ENCODE measurements around the gene IL17RE.
"Not testable (repeated sequence)": the region's sequence is repeated elsewhere in the genome, so short reads cannot be mapped to it uniquely, and the experiment has no call there.

The IL17RE gene

DNA sequence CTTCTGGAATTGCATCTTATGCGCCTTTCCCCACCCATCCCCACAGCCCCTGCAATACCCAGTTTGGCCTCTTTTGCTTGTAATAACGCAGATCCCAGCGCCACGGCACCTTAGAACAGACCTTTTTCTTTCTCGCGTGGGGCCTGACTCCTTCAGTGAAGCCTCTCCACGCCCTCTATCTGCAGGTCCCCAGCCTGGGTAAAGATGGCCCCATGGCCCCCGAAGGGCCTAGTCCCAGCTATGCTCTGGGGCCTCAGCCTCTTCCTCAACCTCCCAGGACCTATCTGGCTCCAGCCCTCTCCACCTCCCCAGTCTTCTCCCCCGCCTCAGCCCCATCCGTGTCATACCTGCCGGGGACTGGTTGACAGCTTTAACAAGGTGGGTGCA, 31.6 kb downstream of the IL17RE start:
- peak; percentile 48 for DNase-seq (ENCODE audit: low read depth)

- no peak for DNase-seq (ENCODE audit: low read depth)
Measured at GRCh38 chr3:9934993-9935392, 32.3 kb downstream of the IL17RE start.

GRCh38 chr3:9935966-9936510, 33.4 kb downstream of the IL17RE start:
- DNase-seq (ENCODE audit: low read depth): no peak

GRCh38 chr3:9937486-9938238, 35.0 kb downstream of the IL17RE start:
- DNase-seq (ENCODE audit: low read depth): no peak

DNA sequence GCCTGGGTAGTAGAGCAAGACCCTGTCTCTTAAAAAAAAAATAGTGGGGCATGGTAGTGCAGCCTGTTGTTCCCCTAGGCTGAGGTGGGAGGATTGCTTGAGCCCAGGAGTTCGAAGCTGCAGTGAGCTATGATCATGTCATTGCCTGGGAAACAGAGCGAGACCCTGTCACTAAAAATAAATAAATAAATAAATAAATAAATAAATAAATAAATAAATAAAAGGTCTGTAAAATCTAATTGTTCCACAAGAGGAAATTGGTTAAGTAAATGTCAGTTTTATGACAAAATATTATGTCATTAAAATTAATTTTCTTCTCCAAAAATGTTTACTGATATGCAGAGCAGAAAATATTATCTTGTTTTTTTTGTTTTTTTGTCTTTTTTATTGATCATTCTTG, 36.3 kb downstream of the IL17RE start:
- DNase-seq (ENCODE audit: low read depth): no peak

DNA sequence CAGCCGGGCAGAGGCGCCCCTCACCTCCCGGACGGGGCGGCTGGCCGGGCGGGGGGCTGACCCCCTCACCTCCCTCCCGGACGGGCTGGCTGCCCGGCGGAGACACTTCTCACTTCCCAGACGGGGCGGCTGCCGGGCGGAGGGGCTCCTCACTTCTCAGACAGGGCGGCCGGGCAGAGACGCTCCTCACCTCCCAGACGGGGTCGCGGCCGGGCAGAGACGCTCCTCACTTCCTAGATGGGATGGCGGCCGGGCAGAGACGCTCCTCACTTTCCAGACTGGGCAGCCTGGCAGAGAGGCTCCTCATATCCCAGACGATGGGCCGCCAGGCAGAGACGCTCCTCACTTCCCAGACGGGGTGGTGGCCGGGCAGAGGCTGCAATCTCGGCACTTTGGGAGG, 37.3 kb downstream of the IL17RE start:
- DNase-seq (ENCODE audit: low read depth): not testable (repeated sequence)

- DNase-seq (ENCODE audit: low read depth): no peak
Measured at GRCh38 chr3:9940746-9941145, 38.1 kb downstream of the IL17RE start.

GRCh38 chr3:9942164-9942563, 39.5 kb downstream of the IL17RE start:
- no peak for DNase-seq (ENCODE audit: low read depth)

GRCh38 chr3:9942934-9943690, 40.5 kb downstream of the IL17RE start:
- DNase-seq (ENCODE audit: low read depth): no peak

DNA sequence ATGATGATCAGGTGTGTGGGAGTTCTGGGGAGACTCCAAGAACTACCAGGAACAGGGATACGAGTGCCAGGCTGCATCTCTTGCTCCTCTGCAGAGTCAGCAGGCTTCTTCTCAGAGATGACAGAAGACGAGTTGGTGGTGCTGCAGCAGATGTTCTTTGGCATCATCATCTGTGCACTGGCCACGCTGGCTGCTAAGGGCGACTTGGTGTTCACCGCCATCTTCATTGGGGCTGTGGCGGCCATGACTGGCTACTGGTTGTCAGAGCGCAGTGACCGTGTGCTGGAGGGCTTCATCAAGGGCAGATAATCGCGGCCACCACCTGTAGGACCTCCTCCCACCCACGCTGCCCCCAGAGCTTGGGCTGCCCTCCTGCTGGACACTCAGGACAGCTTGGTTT, 41.6 kb downstream of the IL17RE start:
- DNase-seq (ENCODE audit: low read depth): no peak

DNA sequence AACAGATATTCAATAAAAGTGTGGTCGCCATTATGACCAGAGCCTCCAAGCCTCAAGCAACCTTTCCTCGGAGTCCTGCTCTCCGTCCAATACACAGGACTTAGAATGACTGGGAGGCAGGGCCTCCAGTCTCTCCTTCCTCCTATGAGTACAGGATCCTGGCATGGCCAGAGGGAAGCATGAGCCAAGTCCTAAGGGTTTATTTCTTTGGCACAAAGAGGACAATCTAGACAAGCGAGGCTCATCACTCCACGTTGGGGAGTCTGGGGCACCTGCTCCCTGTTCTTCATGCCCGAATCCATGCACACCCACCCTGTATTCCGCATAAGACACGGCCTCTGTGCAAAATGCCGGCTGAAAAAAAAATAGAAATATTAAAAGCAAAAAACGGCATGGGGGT, 42.7 kb downstream of the IL17RE start:
- no peak for DNase-seq (ENCODE audit: low read depth)

- peak; percentile 85 for DNase-seq (ENCODE audit: low read depth)
Measured at GRCh38 chr3:9946112-9947024, 43.7 kb downstream of the IL17RE start.

- peak; percentile 47 for DNase-seq (ENCODE audit: low read depth)
Measured at GRCh38 chr3:9947025-9947995, 44.7 kb downstream of the IL17RE start.

DNA sequence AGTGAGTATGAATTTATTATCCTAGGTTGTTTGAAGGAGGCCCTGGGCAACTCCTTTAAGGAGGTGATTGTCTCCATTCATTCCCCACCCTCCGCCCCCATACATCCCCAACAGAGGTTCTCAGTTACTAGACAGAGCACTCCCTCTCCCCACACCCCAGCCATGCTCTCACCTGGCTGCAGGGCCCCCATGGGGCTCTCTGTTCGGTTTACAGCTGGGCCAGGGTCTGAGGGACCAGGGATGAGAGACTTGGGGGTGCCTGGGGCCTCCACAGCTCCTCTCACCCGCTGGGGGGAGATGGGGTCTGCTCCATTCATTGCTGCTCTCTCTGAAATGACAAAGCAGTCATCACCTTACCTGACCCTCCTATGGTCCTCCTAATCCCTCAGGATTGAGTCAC, 45.9 kb downstream of the IL17RE start:
- no peak for DNase-seq (ENCODE audit: low read depth)

DNA sequence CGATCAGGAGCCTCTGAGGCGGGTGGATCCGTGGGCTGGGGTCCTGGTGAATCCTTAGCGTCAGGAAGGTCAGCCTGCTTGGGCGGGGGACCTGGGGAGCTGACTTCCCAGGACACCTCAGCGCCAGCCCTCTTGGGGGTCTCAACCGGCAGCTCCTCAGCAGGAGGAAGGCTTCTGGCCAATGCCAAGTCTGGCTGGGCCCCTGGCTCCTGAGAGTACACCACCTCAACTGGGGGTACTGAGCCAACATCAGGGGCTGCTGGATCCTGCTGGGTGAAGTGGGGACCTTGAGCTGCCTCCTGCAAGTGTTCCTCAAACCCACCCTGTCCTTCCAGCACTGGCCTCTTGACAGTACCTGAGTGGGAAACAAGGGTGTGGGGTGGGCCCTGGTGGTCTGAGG, 46.5 kb downstream of the IL17RE start:
- DNase-seq (ENCODE audit: low read depth): no peak

GRCh38 chr3:9949626-9950025, 47.0 kb downstream of the IL17RE start:
- no peak for DNase-seq (ENCODE audit: low read depth)

- DNase-seq (ENCODE audit: low read depth): no peak
Measured at GRCh38 chr3:9951126-9951525, 48.5 kb downstream of the IL17RE start.

DNA sequence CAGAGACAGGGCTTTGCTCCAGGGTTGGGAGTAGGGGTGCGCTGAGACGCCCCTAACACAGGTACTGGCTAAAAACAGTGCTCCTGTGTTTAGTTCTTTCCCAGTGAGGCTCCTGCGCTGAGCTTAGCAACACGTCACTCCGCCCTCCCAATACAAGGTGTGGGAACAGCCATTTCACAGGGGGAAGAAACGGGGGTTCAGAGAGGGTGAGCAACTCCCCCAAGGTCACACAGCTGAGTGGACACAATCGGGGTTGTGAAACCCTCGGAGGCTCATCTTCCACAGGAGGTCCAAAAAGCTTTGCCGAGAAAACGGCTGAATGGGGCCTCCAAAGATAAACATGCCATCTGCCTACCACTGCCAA, 48.9 kb downstream of the IL17RE start:
- peak; percentile 29 for DNase-seq (ENCODE audit: low read depth)

DNA sequence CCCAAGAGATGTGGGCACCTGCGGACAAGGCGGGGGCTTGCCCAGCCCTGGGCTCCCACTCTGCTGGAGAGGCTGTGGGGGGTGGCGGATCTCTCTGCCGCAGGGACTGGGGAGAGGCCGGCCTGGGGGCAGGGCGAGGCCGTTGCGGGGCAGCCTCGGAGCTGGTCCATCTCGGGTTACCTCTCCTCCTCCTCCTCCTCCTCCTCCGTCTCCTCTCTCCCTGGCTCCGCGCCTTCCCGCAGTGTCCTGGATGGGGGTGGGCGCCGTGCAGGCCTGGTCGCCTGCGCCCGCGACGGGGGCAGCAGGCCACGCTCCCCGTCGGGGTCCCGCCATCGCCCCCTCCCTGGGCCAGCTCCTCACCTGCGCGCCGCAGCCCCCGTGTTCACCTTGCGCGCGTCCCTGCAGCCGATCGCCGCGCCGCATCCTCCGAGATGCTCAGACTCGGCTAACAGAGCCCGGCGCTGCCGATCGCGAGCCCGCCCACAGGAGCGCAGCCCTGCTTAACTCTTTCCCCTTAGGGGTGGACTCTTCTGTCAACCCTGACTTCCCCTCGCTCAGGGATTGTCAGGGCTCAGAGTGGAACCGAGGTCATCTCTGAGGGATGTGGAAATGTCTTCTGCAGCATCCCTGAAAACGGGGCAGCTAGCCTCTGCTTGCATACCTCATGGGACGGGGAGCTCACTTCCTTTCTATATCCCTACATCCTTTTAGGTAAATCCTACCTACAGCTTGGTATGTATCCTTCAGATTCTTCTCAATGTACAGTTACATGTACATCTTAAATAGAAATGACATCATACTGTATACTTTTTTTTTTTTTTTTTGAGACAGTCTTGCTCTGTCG, 49.5 kb downstream of the IL17RE start, which contains the start of gene PRRT3:
Gene PRRT3 (minus strand): TSS at position 447 of the 844 bp plus-strand sequence. CDS start 2,293 bp downstream, outside the sequence.
- DNase-seq (ENCODE audit: low read depth): peak; percentile 39

GRCh38 chr3:9955067-9955502, 52.4 kb downstream of the IL17RE start:
- DNase-seq (ENCODE audit: low read depth): peak; percentile 48
